H7 (cell line): Measurements from ENCODE around the gene CFAP46. TPM values are rescaled to one million over a fixed set of nuclear protein-coding genes. Genes with fewer than 3 reads are reported as not detected.
"Not testable (repeated sequence)": the region's sequence is repeated elsewhere in the genome, so short reads cannot be mapped to it uniquely, and the experiment has no call there.

ENCODE experiments used
- DNase-seq: peaks from one replicate; pipeline ENCODE4 v3.0.0; 2012
- H3K27me3 ChIP-seq: 2 replicates; pipeline ENCODE4 v1.6.0; 2011; ENCODE audit warnings: mild to moderate bottlenecking, low read length; ENCODE audit not compliant: control insufficient read depth, insufficient read depth
- H3K36me3 ChIP-seq: replicated peaks from 2 replicates; pipeline ENCODE4 v1.5.1; 2011; ENCODE audit warnings: low read length; ENCODE audit not compliant: control insufficient read depth, insufficient read depth
- H3K4me3 ChIP-seq: 2 replicates; pipeline ENCODE4 v1.5.1; 2011; ENCODE audit warnings: low read depth, mild to moderate bottlenecking, control low read depth, low read length, moderate library complexity; ENCODE audit not compliant: insufficient read depth
- total RNA-seq: library from RNA; depleted of rRNA; stranded (reverse); fragments of >200 nt; shearing (Covaris generic); gene quantifications from 2 replicates; pipeline ENCODE4 v1.2.3, GENCODE V29; 2014

The CFAP46 gene
- total RNA-seq, 1 experiment from 2014 or later = 0.59 TPM

DNA sequence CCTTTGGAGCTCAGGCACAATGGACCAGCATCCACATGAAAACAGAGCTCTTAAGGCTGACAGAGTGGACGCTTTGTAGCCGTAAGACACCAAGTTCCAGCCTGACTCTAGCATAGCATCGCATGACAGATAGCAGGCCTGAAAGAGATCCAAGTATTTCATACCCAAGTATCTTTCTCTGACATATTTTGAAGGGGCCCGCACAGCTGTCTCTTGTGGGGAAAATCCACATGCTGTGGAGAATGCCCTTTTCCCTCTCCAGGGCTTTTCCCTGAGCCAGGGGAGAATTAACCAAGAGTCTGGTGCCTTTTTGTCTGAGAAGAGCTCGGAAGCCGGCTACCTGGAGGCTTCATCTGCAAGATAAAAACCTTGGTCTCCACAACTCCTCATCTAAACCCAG is 51.0 kb downstream of the CFAP46 start:
- H3K36me3 ChIP-seq = no peaks in the 10 kb centered on the region
- H3K27me3 ChIP-seq = no peaks in the 10 kb centered on the region
- no peak for DNase-seq
- H3K4me3 ChIP-seq = no peak overlapping the region

DNA sequence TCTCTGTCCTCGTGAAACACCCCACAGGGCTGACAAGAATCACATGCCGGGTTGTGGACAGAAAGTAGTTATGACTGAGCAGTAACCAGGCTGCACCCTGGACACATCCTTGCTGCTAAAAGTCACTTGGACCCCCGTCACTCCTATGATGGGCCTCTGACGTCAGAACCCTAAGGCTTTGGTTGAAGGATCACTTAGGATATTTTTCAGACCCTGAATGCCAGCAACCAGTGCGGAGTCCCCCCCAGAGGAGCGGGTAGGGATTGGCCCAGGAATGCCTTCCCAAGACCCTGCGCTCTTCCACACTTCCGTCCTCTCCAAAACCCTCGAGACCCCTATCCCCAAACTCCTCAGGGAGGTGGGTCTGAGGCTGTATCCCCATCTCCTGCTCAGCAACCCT is 52.1 kb downstream of the CFAP46 start:
- Histone ChIP-seq H3K36me3 (no peaks in the 10 kb centered on the region), H3K27me3 (no peaks in the 10 kb centered on the region), H3K4me3 (no peak overlapping the region)
- no peak for DNase-seq

DNA sequence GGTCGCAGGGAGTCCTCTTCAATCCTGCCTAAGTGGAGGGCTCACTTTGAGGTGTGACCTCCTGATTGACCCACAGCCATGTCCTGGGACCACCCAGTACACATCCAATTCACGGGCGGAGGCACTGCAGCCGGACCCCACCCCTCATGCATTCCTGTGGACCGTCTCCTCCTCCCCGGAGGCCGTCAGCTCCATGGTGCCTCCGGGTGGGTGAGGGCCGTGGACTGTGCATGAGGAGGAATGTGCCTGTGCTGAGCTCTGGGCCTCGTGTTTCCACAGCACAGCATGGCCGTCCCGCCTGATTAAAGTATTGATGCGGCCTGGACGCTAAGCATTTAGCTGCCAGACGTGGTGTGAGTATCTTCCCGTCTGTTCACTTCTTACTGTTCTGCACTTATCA is 52.8 kb downstream of the CFAP46 start:
- no peak overlapping the region for H3K4me3 ChIP-seq
- H3K36me3 ChIP-seq = no peaks in the 10 kb centered on the region
- DNase-seq = no peak
- H3K27me3 ChIP-seq = no peaks in the 10 kb centered on the region

DNA sequence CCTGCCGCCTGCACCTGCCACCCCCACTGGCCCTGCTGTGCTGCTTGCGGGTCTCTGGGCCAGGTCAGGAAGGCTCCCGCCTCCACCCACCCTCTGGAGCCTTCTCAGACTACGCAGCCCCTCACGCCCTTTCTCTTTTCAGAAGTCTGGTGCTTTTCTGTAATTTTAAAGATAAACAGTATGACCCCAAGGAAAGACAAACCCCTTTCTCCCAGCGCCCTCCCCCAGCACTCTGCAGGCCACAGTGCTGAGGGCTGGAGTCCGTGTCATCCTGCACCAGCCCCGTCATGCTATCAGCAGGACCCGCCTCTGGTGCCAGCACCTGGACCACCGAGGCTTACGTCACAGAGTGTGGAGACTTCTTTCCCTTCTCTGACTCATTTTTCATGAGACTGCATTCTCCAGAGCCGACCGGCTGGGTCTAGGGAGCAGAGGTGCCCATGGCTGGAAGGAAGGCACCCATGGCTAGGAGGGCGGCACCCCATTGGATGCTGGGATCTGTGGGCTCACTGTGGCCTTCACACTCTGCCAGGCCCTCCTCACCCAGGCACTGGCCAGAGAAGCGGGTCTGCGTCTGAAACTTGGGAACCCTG is 53.4 kb downstream of the CFAP46 start:
- no peaks in the 10 kb centered on the region for H3K27me3 ChIP-seq
- DNase-seq = no peak
- no peaks in the 10 kb centered on the region for H3K36me3 ChIP-seq
- no peak overlapping the region for H3K4me3 ChIP-seq

DNA sequence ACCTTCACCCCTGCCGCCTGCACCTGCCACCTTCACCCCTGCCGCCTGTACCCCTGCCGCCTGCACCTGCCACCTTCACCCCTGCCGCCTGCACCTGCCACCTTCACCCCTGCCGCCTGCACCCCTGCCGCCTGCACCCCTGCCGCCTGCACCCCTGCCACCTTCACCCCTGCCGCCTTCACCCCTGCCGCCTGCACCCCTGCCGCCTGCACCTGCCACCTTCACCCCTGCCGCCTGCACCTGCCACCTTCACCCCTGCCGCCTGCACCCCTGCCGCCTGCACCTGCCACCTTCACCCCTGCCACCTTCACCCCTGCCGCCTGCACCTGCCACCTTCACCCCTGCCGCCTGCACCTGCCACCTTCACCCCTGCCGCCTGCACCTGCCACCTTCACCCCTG is 53.9 kb downstream of the CFAP46 start:
- DNase-seq, H3K4me3 ChIP-seq, H3K36me3 ChIP-seq, H3K27me3 ChIP-seq: not testable (repeated sequence)

DNA sequence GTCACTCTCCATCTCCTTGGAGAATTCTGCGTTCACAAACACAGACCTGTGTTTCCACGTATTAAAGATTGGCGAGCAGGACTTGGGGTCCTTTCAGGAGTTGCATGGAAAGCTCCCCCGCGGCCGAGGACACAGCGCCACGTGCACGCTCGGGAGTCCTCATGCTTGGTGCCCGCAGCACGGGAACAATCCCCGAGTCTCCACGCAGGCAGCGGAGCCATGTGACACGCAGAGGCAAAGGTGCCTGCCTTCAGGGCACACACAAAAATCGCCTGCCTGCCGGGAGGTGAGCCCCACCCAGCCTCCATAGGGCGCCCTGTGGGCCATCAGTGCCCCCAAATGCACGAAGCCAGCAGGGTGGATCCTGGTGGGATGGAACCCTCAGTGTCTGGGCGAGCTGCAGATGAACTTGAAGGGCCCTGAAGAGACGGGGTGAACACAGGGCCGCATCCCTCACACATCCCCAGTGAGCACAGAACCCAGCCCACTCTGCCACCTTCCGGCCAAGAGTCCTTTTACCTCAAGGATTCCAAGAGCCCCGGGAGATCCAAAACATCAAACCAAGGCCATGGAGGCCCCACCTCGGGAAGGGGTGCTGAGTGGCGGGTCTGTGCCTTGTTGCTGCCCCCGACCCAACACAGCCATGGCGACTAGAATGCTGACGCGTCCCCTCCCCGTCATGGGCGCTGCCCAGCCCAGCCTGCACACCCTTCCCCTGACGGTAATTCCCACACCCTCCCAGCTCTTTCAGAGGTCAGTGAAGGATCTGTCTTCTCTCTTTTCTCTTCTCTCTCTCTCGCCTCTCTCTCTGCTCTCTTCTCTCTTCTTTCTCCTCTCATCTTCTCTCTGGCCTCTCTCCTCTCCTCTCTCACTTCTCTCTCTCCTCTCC is 55.9 kb downstream of the CFAP46 start:
- DNase-seq = peak; percentile 72
- Histone ChIP-seq H3K27me3 (no peaks in the 10 kb centered on the region), H3K36me3 (no peaks in the 10 kb centered on the region), H3K4me3 (no peak overlapping the region)

DNA sequence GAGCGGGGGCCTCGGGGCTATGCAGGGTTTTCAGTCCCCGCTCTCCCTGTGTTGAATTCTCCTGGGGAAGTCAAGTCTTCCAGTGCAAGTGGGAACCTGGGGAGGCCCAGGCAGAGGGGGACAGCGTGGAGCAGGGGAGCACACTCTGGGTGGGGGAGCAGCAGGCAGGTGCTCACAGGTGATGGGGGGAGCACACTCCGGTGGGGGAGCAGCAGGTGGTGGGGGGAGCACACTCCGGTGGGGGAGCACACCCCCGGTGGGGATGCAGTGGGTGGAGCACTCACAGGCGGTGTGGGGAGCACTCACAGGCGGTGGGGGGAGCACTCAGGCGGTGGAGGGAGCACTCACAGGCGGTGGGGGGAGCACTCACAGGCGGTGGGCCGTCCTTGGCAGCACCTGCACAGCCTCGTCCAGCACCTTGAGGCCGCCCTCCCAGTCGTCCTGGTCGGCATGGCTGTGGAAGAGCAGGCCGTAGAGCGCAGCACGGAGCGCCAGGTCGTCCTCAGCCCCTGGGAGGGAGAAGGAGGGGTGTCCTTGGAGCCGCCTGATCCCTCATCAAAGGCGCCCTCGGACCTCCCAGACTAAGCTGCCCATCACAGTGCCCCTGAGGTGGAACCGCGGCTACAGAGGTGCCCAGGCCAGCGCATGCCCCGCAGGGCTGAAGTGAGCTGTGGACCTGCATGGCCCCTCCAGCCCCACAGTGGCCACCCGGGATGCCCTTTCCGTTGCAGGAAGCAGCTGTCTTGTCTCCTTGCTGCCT is 56.7 kb downstream of the CFAP46 start:
- Histone ChIP-seq H3K4me3 (no peak overlapping the region), H3K36me3 (no peaks in the 10 kb centered on the region), H3K27me3 (no peaks in the 10 kb centered on the region)
- peak; percentile 58 for DNase-seq

DNA sequence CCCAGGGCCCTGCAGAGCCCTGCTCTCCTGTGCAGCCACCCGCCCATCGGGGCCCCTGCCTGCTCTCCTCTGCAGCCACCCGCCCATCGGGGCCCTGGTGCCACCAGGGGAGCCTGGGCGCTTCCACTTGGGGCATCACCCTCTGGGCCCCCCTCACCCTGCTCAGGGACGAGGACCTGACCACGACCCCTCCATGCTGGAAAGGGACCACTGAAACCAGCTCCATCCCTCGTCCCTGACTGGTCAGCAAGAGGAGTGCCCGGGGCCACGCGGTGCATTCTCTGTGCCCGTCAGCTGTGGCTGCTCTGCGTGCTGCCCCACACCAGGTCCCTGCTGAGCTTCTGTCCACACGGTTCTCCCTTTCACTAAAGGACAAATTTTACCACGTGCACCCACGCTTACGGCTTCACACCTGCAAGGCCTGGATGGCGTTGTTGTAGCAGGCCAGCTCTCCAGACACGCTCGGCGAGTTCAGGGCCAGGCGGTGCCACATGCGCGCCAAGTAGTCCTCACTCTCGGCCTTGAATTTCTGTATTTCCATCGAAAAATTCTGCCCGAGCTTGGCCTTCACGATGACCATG is 57.6 kb downstream of the CFAP46 start:
- H3K36me3 ChIP-seq = no peaks in the 10 kb centered on the region
- DNase-seq = no peak
- no peaks in the 10 kb centered on the region for H3K27me3 ChIP-seq
- H3K4me3 ChIP-seq = no peak overlapping the region

DNA sequence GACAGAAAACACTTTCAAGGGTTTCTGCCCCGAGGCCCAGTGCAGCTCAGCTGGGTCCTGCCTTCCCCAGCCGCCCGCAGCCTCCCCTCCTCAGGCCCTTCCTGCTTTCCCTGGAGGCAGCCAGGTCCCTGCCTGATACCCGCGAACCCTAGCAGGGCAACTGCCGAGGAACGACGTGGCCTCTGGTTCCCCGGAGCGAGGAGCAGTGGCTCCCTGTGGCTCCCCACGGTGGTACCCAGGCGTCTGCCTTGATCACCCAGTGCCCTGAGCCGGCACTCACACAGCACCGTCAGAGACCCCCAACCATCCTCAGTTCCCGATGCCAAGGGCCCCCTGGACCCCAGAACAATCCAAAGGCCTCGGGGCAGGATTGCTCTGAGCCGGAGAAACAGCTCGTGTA is 58.3 kb downstream of the CFAP46 start:
- DNase-seq = no peak
- Histone ChIP-seq H3K4me3 (no peak overlapping the region), H3K36me3 (no peaks in the 10 kb centered on the region), H3K27me3 (no peaks in the 10 kb centered on the region)

DNA sequence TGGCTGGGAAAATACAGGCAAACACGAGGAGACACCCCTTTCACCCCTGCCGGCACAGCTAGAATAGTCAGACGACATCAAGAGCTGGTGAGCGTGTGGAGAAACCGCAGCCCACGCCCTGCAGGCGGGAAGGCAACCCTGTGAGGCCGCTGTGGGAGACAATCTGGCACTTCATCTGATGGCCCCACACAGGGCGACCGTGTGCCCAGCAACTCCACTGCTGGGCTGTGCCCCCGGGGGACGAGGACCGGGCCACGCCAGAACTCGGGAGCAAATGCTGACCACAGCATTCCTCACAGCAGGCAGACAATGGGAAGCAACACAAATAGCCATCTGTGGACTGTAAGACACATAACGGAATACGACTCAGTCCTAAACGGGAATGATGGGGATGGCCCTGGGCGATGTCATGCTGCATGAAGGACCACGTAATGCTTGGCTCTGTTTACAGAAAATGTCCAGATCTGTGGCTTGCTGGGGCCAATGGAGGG is 58.9 kb downstream of the CFAP46 start:
- no peaks in the 10 kb centered on the region for H3K27me3 ChIP-seq
- H3K4me3 ChIP-seq = no peak overlapping the region
- DNase-seq = no peak
- no peaks in the 10 kb centered on the region for H3K36me3 ChIP-seq

DNA sequence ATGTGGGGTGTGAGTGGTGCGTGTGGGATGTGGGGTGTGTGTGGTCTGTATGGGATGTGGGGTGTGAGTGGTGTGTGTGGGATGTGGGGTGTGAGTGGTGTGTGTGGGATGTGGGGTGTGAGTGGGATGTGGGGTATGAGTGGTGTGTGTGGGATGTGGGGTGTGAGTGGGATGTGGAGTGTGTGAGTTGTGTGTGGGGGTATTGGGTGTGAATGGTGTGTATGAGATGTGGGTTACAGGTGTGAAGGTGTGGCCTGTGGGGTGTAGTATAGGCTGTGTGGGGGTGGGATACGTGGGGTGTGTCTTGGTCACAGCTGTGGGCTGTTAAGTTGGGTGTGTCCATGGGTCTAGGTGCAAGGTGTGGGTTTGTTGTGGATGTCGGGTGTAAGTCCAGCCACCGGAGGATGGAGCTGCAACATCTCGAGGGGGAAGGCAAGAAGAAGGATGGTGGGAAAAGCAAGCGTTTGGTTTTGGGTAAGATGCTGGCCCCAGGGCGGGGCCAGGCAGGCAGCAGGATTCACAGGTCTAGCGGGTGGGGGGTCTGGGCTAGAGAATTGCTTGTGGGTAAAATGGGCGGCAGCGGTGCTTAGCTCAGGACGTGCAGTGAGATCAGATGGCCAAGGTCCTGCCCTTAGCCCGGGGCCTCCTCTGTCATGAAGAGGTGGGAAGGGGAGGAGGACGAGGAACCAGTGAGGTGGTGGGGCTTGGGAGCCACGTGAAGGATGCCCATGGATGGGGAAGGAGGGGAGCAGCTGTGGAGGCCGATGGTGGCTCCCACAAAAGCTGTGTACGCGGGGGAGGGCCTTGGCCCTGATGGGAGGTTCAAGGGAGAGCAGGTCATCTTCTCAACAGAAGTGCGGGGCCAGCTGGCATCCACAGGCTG is 60.1 kb downstream of the CFAP46 start:
- no peak for DNase-seq
- no peak overlapping the region for H3K4me3 ChIP-seq
- no peaks in the 10 kb centered on the region for H3K36me3 ChIP-seq
- H3K27me3 ChIP-seq = no peaks in the 10 kb centered on the region

DNA sequence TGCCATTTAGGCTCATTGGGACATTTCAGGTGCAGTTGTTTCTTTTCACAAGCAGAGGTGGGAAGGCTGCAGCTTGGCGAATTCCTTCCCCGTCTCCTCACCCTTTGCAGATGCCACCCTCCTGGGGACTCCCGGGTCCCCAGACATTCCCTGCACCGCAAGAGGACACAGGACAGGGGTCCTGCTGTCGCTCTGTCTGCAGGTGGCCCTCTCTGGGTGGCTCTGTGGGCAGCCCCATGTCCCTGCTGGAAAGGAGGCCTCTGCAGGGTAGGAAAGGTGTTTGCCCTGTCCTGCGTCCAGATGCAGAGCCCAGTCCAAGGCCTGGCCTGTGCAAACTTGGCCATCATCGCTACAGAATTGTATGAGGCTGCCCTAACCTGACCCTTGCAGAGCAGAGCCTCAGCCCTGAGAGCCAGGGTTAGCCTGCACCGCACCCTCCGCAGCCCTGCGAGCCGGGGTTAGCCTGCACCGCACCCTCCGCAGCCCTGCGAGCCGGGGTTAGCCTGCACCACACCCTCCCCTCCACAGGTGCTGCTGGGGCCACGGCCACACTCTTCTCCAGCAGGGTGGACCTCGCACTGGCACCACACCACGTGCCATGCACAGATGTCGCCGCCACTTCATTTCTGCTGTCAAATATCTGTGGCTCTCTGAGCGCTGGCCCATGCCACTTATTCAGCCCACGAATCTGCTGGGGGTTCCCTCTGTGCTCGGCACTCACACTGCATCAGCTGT is 61.0 kb downstream of the CFAP46 start:
- Histone ChIP-seq H3K4me3 (no peak overlapping the region), H3K27me3 (no peaks in the 10 kb centered on the region), H3K36me3 (no peaks in the 10 kb centered on the region)
- DNase-seq = no peak
